Stimulated activated CD4-positive, alpha-beta T cell treated with anti-CD3 and anti-CD28 coated beads, Interleukin-2, amount 100 ng/mL, for 24 hours (primary cell): ENCODE results near the gene PIK3R5.
A peak's percentile ranks its signal among the peaks of the same experiment; 100 is the strongest.
"Not testable (repeated sequence)": the region's sequence is repeated elsewhere in the genome, so short reads cannot be mapped to it uniquely, and the experiment has no call there.

Source experiments
- DNase-seq, 2 donors: peaks; one replicate each; pipeline ENCODE4 v3.0.0-alpha.2; 2020

The PIK3R5 gene

DNA sequence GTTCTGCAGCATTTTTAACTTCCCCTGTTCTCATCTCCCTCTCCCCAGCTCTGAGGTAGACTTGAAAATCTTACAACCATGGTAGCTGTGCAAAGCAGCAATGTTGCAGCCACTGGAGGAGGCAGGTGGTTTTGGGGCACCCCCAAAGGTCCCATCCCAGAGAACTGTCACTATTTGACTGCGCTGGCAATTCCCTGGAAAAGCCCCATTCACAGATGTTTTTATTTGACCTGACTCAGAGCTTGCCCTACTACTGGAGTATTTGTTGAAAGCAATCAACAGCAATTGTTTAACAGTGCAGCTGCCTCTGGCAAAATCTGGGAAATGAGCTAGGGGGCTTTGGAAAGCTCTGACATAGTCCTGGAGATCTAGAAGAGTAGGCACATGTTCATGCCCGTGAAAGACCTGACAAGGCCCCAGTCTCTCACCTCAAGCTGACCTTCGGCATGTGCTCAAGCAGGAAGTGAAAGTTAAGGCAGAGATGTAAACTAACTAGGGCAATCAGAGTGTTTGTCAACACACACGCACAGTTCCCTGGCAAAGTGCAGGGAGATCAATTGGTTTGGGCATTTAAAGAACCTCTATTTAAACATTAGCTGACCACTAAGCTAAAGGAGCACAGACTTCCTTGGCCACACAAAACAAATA, 19.7 kb upstream of the PIK3R5 start:
- DNase-seq: no peak

GRCh38 chr17:8984225-8984624, 18.7 kb upstream of the PIK3R5 start:
- DNase-seq: not testable (repeated sequence)

DNA sequence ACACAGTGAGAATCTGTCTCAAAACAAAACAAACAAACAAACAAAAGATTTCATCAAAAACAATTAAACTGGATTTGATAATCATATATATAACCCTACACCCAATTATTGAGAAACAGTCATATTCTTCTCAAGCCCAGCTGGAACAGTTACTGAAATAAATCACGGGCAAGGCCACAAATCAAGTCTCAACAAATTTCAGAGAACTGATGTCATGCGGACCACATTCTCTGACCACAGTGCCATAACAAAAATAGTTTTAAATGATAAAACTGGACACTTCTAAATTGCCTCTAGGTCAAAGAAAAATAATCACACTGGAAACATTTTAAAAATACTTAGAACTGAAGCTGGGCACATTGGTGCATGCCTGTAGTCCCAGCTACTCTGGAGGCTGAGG, 15.9 kb upstream of the PIK3R5 start:
- DNase-seq: no peak

GRCh38 chr17:8979715-8980114, 14.2 kb upstream of the PIK3R5 start:
- no peak for DNase-seq

GRCh38 chr17:8976638-8977037, 11.1 kb upstream of the PIK3R5 start:
- no peak for DNase-seq

GRCh38 chr17:8975091-8975725, 9.7 kb upstream of the PIK3R5 start:
- no peak for DNase-seq

DNA sequence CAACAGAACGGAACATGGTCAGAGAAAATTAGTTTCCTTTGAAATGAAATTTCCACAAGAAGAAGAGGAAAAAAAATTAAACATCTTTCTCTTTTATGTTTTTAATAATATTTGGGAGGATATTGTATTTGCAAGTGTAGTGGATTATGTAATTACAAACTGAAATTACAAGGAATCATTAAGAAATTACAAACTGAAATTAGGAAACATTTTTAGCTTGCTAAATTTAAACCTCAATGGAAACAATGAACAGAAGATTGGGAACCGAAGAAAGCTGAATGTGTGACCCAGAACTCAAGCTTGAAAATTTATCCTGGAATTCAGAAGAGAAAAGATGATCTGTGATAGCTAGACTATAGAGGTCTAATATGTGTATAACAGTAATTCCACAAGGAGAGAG, 4.4 kb upstream of the PIK3R5 start:
- no peak for DNase-seq

- DNase-seq: no peak
These were observed 3.0 kb upstream of the PIK3R5 start for GRCh38 chr17:8968503-8968902.

- no peak for DNase-seq
These were observed 2.4 kb upstream of the PIK3R5 start for GRCh38 chr17:8967861-8968260.

DNA sequence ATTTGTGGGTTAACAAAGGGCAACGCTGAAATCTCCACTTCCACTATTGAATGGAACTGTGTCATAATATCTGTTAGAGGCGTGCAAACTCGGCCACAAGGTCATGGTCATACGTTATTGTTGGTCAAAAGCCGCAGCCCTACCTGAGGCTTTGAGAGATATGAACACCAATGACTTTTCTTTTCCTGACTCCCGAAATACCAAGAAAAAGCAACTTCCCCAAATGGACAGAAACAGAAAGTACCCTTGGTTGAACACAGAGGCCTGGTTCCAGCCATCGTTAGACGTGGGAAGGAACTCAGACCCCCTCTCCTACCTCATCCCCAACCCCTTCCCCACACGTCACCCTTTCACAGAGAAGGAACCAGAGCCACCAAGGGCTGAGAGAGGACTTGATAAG, 1.4 kb upstream of the PIK3R5 start:
- DNase-seq: no peak

DNA sequence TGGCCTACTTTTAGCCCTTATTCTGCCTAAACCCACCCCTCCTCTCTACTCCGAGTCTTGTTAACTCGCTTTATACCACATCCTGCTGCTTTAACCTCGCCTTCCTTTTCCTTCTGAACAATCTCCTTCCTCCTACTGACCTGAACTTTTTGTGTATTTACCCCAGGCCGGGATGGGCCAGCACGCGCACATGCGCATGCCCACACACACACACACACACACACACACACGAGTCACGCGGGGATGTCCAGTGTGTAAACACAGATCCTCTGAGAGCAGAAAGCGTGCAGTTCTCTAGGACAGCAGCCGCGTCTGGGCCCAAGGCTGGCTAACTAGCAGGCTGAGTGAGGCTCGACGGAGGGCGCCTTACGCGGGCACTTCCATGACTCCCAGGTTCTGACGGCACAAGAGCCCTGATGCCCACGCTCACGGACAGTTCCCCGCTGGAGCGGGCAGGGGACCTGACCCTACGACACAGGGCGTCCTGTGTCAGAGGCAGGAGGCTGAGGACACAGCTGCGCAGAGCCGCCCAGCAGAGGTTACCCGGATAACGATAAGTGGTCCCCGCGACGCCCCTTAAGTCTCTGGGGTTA, 610 bp downstream of the PIK3R5 start:
- peak; percentile 51 to 53 for DNase-seq

- DNase-seq: no peak
These were observed 1.8 kb downstream of the PIK3R5 start for GRCh38 chr17:8963647-8964258.

GRCh38 chr17:8963014-8963413, 2.5 kb downstream of the PIK3R5 start:
- no peak for DNase-seq

DNA sequence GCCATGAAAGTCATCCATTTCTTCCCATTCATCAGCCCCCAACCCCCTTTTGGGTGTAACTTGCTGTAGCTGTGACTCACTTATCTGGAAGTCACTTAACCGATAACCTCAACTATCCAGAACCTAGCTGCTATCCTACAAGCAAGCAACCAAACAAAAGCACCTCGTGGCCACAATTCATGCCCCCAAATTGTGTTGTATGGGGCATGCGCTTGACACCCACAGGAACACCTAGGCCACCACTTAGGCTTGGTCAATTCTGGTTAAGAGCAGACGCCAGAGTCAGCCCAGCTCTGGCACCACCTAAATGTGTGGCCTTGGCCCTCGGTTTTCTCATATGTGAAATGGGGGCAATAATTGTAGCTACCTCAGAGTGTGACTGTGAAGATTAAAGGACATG, 3.7 kb downstream of the PIK3R5 start:
- DNase-seq: no peak

- no peak for DNase-seq
These were observed 5.0 kb downstream of the PIK3R5 start for GRCh38 chr17:8960325-8961140.

DNA sequence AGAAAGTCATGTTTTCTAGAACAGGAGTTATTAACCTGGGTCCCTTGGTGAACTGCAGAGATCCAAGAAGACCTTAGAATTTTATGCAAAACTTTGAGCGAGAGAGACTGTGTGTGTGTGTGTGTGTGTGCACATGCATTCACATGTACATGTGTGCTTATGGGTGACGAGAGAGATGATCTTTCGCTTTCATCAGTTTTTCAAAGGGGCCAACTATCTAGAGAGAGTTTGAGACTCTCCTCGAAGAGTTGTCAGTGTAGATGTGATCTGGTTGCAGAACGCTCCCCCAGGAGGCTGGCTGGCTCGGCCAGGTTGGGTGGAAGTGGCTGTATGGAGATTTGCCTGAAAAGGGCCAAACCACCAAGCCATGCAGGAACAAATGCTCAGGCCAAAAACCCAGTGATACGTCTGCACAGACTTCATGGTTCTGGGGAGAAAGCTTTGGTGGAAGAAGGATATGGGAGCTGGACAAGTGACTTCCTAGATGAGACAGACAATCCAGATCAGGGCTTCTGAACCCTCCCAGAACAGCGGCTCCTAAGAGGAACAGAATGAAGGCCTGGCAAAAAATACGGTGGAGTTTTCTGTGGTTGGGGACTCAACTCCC, 6.1 kb downstream of the PIK3R5 start:
- DNase-seq: no peak

DNA sequence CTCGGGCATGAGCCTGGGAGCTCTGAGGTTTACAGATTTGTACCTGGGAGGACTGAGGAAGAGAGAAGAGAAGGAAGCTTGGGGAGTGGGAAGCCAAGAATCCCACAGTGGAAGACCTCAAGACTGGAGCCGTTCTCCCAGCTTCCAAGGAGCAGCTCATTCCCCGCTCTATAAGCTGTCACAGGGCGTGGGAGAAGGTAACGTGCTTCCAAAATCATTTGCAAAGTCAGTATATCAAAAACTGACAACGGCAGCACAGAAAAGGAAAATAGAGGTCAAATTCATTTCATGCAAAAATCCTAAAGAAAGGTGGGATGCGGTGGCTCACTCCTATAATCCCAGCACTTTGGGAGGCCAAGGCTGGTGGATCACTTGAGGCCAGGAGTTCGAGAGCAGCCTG, 7.8 kb downstream of the PIK3R5 start:
- no peak for DNase-seq

DNA sequence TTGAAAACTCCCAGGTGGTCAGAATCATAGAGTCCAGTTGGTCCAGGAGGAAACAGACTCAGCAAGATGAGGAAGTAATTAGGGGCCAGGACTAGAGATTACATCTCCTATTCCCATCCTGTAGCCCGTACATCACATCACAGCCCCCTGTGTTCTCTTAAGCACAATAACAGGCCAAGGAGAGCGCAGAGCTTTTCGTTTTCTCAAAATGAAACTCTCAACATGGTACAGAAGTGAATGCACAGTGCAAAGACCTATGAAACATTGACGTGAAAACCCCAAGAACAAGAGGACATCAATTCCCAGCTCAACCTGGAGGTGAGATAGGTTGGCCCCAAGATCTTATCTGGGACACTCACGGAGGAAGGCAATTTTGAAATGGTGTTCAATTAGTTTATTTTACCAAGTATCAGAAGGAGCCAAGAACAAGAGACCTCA, 9.0 kb downstream of the PIK3R5 start:
- no peak for DNase-seq

DNA sequence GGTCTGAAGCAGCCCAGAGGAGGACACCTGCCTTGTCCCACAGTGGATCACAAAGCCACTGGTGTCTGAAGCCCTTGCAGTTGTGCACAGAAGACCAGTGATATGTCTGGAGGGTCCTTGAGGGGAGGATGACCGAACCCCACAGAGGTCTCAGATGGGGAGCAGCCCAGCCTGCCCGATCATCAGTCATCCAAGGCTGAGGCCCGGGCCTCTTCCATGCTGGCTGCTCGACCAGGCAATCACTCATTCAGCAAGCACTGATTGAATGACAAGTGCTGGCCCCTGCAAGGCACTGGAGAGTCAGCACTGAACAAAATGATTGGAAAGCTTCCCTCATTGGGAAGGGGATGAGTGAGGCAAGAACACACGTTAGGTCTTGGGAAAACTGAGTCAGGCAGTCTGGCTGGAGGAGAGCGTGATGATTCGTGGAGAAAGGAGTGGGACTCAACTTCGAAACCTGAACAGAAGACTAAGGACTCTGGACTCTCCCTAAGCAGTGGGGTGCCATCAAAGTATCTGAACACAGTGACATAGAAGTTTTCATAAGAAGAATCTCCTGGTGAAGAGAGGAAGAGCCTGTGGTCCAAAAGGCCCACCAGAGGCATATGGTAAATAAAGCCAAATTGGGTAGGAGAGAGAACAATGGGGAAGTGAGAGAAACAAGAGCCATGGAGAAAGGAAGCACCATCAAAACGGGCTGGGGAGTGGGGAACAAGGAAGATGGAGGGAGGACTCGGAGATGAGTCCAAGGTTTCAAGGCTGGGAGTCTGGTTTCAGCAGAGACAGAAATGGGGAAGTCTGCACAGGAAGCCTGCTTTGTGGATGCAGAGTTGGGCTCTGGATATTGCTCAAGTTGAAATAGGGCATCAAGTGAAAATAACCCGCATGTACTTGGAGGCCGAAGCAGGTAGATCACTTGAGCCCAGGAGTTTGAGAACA, 10.2 kb downstream of the PIK3R5 start:
- peak in 1 of 2 donors; percentile 14 for DNase-seq

DNA sequence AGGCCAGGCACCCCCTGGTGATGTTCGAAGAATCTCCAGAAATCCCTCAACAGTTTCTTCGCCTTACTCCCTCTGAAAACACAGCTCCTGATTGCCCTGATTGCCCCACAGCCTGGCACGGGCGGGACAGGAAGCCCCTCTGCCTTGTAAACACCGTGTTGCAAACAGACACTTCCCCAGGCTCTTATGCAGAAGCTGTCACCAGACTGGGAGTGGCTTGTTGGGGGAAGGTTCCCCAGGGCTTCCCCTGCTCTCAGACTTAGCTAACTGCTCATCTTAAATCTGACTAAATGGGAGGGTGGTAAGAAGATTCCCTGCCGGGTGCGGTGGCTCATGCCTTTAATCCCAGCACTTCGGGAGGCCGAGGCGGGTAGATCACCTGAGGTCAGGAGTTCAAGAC, 11.2 kb downstream of the PIK3R5 start:
- peak; percentile 61 to 67 for DNase-seq

DNA sequence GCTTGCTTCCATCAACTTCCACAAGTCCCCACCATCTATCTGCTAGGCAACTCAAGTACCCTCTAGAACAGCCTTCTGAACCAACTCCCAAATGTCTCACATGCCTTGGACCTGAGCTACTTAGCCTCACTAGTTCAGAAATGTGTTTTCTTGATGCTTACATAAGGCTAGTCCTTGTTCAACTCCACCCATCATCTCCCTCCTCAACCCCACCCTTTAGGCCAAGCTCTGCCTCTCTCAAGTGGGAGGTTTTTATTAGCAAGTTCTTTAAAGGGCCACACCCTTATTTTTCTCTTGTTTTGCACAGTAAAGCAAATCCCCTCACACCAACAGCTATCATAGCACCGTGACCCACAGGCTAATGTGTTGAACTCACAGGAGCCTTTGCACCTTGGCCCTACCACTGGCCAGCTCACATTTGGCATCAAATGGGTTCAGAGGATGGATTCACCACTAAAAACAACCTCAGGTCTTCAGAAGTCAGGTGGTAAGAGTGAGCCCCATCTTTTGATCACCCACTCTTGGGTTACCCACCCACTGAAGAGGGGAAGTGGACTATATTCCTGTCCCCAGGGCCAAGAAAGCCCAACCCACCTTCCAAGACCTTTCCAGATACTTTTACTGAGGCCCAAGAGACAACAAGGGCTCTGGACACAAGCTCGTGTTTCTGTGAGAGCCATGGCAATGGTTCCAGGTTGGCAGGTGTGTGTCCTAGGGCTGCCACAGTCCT, 12.2 kb downstream of the PIK3R5 start:
- DNase-seq: no peak
